ENCODE measurements around the gene FBP1.
"Not testable (repeated sequence)": the region's sequence is repeated elsewhere in the genome, so short reads cannot be mapped to it uniquely, and the experiment has no call there.

The FBP1 gene

GRCh38 chr9:94568972-94569712, 70.2 kb downstream of the FBP1 start:
- DNase-seq (ENCODE audit: low read depth), result no peak

GRCh38 chr9:94568250-94568889, 70.9 kb downstream of the FBP1 start:
- DNase-seq (ENCODE audit: low read depth), result no peak

- DNase-seq (ENCODE audit: low read depth), result no peak
These were observed 72.0 kb downstream of the FBP1 start for GRCh38 chr9:94567271-94567670.

- DNase-seq (ENCODE audit: low read depth), result no peak
These were observed 72.8 kb downstream of the FBP1 start for GRCh38 chr9:94566550-94566949.

GRCh38 chr9:94564279-94564678, 75.0 kb downstream of the FBP1 start:
- not testable (repeated sequence) for DNase-seq (ENCODE audit: low read depth)

- no peak for DNase-seq (ENCODE audit: low read depth)
These were observed 75.8 kb downstream of the FBP1 start for GRCh38 chr9:94563548-94563947.

GRCh38 chr9:94560237-94560636, 79.1 kb downstream of the FBP1 start:
- DNase-seq (ENCODE audit: low read depth), result no peak

GRCh38 chr9:94557376-94557775, 81.9 kb downstream of the FBP1 start:
- no peak for DNase-seq (ENCODE audit: low read depth)

GRCh38 chr9:94554439-94555331, 84.6 kb downstream of the FBP1 start, which contains the start of gene PCAT7:
Gene PCAT7, plus strand, starts transcription at chr9:94555083.
- no peak for DNase-seq (ENCODE audit: low read depth)

GRCh38 chr9:94554078-94554438, 85.3 kb downstream of the FBP1 start:
- DNase-seq (ENCODE audit: low read depth), result no peak
